ENCODE data around the gene STAT3.
"Not testable (repeated sequence)": the region's sequence is repeated elsewhere in the genome, so short reads cannot be mapped to it uniquely, and the experiment has no call there.

STAT3 gene

DNA sequence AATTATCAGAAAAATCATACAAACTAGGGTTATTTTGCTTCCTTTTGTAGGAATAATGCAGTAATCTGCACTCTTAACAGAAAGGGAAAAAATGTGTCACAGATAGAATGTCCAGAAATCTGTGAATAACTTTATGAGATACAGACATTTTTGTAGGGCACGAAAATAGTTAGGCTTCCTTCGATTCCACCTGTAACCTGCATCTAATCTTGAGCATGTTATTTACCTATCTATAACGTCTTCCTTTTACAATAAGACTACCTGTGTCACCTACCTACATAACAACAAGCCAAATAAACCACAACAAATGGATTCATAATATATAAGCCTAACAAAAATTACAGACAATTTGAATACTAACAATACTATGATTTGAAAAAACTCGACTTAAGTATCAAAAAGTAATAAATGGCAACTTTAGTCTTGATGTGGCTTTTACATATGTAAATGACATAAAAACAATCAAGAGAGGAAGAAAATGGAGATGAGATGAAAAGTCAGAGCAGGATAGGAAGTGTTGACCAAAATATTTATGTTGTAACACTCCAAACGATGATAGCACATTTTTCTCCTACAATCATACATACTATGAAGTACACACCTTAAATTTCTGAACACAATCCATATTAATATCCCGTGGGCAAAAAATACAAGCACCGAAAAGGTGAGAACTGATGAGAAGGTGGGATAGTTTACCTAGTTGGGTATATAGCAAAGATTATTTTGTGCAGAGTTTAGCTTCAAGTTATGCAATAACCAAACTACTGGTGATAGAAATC lies 114.6 kb downstream of the STAT3 start:
- no peak overlapping the region for H3K4me3 ChIP-seq (ENCODE audit: low read length)
- DNase-seq (ENCODE audit: low read depth, low spot score) = no peak

DNA sequence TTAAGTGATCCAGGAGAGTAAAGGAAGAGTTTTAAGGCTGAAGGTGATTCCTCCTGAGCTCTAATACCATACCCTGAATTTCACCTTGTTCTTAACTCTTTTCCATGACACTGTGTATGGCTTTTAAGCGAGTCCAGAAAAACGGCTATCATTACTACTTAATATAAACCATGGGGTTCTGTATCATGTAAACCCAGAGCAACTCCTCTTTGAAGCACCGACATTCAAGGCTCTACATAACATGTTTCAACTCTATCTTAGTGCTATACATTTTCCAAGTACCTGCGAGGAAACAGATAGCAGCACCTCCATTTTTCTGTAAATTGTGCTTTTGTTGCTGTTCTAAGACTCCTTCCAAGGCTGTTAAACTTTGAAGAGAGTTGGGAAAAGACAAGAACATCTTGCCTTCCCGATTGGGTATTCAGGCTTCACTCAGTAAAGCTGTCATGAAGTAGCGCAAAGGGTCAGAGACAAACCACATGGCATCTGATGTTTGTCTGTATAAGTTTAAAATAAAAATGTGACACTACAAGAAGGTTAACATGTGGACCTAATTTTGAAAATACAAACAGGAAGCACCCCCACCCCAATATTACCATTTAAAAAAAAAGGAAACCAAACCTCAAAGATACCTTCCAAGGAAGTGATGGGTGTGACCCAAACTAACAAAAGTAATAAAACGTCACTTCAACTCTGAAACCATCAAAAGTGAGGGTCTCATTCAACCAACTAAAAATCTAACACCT lies 115.9 kb downstream of the STAT3 start:
- no peak overlapping the region for H3K4me3 ChIP-seq (ENCODE audit: low read length)
- no peak for DNase-seq (ENCODE audit: low read depth, low spot score)

DNA sequence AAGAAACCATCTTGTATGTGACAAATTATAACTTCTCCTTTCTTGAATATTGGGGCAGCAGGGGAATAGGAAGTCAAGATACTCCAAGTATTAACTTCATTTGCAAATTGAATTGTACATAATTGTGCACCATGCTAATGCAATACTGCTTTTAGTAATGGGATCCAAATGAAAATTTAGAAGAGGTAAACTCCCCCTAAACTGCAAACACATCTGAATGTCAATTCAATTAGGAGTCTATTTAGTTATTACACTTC lies 116.5 kb downstream of the STAT3 start:
- DNase-seq (ENCODE audit: low read depth, low spot score) = no peak
- no peak overlapping the region for H3K4me3 ChIP-seq (ENCODE audit: low read length)

DNA sequence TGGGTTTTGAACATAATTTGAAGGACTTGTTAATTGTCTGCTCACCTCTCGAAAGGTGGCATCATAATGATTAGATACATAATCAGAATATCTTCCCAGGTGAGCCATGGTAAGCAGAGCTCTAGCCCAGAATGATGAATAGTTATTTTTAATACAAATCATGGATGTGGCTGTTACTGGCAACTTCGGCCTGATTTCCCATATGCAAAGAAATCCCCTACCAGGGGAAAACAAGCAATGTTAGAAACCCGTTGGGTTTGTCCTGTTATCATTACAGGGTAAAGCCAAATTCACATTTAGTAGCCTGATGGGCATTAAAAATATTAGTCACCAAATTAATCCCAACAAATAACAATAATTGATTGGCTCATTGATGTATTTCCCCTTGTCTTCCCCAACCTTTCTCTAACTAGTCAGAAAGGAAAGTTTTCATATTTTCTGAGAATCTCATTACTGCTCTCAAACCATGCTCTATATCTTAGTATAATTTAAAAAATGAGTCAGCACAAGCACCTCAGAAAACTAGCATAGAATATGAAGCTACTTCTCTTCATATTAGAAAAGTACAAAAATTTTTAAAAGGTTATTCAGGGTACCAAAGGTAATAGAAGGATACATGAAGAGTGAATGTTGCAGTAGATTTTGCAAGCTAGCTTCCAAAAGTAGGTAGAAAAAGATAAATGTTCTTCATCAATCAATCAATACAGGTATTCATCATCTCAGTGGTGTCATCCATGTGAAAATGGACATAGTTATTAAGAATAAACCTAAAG lies 117.0 kb downstream of the STAT3 start:
- no peak overlapping the region for H3K4me3 ChIP-seq (ENCODE audit: low read length)
- DNase-seq (ENCODE audit: low read depth, low spot score) = no peak

DNA sequence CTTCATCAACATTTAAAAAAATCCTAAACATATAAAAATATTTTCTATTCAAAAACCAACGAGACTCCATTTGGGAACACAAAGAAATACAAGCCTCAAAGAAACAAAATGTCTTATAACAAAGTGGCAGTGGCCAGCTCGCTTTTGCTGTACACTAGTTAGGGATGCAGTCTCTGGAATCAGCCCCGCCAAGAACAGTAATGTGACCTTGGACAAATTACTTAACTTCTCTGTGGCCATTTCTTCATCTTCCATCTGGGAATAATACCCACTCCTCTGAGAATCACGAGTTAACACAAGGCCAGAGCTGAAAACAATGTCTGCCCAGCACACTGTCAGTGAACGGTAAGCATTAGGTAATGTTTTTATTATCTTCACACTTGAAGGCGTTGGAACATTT lies 117.6 kb downstream of the STAT3 start:
- no peak for DNase-seq (ENCODE audit: low read depth, low spot score)
- H3K4me3 ChIP-seq (ENCODE audit: low read length) = no peak overlapping the region

DNA sequence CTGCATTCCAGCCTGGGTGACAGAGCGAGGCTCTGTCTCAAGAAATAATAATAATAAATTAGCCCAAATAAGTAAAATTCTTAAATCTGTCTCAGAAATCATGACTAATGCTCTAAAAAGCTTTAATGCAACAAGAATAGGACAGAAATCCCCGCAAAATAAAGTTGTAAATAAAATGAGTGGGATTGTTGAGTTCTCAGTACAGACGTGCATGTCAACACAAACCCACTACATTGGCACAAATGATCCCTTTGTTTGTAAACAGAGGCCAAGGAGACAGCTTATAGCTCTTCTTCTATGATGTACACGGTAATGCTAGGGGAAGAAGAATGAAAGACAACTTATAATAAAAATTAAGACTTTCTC lies 118.1 kb downstream of the STAT3 start:
- no peak overlapping the region for H3K4me3 ChIP-seq (ENCODE audit: low read length)
- no peak for DNase-seq (ENCODE audit: low read depth, low spot score)

DNA sequence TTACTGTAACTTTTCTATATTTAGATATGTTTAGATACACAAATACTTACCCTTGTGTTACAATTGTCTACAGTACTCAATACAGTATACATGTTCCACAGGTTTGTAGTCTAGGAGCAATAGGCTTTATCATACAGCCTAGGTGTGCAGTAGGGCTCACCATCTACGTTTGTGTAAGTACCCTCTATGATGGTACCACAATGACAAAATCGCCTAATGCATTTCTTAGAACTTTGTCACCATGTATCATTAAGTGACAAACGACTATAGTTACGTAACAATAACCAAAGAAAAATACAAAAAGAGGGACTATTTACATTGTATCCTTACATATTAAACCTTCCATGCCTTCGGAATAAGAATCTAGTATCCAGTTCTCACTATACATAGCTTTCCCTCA lies 120.0 kb downstream of the STAT3 start:
- DNase-seq (ENCODE audit: low read depth, low spot score) = no peak

DNA sequence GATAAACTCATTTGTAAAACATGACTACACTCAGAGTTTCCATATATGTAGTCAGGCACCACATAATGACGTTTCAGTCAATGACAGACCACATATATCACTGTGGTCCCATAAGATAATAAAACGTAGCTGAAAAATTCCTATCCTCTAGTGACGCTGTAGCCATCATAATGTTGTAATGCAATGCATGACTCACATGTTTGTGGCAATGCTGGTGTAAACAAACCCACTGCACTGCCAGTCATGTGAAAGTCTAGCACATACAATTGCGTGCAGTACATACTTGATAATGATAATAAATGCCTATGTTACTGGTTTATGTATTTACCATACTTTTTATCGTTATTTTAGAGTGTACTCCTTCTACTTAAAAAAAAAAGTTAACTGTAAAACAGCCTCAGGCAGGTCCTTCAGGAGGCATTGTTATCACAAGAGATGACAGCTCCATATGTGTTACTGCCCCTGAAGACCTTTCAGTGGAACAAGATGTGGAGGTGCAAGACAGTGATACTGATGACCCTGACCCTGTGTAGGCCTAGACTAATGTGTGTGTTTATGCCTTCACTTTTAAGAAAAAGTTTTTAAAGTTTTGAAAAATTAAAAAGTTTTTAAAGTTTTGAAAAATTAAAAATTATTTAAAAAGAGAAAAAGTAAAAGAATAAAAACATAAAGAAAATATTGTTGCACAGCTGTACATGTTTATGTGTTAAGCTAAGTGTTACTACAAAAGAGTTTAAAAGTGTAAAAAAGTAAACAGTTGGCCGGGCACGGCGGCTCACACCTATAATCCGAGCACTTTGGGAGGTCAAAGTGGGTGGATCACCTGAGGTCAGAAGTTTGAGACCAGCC lies 121.1 kb downstream of the STAT3 start:
- no peak for DNase-seq (ENCODE audit: low read depth, low spot score)
- no peak overlapping the region for H3K4me3 ChIP-seq (ENCODE audit: low read length)

More for the DNA sequence above, 120.0 kb downstream of the STAT3 start:
- H3K4me3 ChIP-seq (ENCODE audit: low read length) = no peak overlapping the region

DNA sequence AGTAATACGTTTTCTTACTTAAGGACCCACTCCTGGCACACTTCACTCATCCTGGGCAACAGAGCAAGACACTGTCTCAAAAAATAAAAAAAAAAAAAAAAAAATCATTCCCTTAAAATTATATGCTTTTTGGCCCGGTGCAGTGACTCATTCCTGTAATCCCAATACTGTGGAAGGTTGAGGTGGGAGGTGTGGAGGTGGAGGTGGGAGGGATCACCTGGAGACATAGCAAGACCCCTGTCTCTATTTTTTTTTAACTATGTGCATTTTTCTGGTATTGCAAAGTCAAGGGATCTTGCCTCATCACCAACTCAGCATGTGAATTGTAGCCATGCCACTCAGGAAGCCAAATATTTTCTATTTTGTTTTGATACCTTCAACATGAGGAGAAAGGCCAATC lies 121.8 kb downstream of the STAT3 start:
- no peak overlapping the region for H3K4me3 ChIP-seq (ENCODE audit: low read length)
- DNase-seq (ENCODE audit: low read depth, low spot score) = no peak

DNA sequence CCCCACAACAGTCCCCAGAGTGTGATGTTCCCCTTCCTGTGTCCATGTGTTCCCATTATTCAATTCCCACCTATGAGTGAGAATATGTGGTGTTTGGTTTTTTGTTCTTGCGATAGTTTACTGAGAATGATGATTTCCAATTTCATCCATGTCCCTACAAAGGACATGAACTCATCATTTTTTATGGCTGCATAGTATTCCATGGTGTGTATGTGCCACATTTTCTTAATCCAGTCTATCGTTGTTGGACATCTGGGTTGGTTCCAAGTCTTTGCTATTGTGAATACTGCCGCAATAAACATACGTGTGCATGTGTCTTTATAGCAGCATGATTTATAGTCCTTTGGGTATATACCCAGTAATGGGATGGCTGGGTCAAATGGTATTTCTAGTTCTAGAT lies 123.9 kb downstream of the STAT3 start:
- not testable (repeated sequence) for DNase-seq (ENCODE audit: low read depth, low spot score); H3K4me3 ChIP-seq (ENCODE audit: low read length)

Measured in Jurkat, Clone E6-1 (cell line).